Fibroblast of skin of abdomen (primary cell): ENCODE data around the gene GPR55.

Experiments used
- DNase-seq: peaks from one replicate; pipeline ENCODE4 v3.0.0-alpha.2; 2013

The GPR55 gene

DNA sequence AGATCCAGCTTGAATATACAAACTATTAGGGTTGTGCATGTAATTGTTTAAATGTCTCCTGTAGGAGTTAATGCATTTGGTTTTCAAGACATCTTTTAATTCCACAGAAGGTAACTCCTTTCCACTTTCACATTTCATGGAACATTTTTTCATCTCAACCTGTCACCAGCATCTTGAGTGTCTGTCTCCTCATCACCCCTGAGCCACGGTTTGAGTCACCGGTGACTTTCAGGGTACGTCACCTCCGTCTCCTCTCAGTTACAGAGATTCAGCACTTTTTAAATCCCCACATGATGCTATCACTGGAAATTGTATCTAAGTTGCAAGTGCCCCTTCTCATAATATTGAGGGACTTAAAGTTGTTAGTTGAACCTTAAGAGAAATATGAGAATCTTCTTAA lies 25.3 kb downstream of the GPR55 start:
- no peak for DNase-seq

DNA sequence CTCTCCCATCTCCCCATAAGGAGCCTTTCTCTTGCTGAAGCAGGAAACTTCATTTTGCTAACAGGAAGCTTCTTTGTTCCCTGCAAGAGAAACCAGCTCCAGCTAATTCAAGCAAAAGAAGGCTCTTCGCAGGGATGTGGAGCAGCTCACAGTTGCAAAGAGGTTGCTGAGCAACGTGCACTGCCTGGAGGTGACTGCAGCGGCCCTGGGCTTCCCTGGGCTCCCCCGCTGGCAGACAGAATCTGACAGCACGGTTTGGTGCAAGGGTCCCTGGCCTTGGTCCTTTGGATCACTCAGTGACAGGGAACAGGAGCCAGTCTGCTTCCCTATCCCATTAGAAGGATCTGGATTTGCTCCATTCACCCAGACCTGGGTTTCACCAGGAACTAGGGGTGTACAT lies 25.8 kb downstream of the GPR55 start:
- DNase-seq = no peak

DNA sequence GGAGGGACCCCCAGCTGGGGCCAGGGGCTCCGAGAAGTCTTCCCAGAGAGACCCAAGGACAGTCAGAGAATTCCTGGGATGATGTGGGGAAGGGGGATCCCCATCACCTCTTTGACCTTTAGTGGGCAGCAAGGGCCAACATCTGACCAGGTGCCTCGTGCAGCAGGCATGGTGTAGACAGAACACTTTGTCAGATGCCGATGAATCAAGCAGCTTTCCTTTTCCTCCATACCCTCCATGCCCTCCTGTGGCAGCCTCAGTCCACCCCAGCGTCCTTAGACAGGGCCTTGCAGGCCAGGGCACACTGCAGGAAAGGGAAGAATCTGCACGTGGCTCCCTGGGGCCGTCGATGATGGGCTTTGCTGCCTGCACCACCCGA lies 26.3 kb downstream of the GPR55 start:
- DNase-seq = no peak

DNA sequence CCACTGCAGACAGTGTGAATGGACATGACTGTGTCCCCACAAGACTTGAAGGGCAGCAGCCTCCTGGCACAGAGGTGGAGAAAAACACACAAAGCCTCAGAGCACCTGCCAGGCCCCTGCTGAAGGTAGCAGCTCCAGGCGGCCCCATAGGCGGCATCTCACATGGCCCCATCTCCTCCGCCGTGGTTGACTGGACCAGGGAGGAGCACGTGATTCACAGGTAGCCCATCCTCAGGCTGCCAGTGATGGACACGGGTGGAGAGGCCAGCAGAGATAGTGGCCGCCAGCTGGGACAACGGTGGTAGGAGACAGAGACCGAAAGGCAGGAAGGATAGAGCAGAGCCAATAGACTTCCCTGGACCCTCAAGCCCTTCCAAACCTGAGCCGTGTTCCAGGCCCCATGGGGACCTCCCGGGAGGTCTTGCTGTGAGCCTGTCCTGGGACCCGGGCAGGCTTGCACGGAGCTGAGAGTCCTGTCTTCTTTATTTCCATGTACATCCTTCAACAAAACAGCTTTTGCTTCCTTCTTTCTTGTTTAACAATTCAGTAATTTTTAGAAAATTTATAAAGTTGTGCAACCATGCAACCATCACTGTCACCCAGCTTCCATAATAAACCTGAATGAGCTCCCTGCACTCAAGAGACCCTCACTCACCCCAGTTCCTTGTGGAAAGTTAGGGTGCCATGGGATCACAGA lies 26.9 kb downstream of the GPR55 start:
- no peak for DNase-seq

DNA sequence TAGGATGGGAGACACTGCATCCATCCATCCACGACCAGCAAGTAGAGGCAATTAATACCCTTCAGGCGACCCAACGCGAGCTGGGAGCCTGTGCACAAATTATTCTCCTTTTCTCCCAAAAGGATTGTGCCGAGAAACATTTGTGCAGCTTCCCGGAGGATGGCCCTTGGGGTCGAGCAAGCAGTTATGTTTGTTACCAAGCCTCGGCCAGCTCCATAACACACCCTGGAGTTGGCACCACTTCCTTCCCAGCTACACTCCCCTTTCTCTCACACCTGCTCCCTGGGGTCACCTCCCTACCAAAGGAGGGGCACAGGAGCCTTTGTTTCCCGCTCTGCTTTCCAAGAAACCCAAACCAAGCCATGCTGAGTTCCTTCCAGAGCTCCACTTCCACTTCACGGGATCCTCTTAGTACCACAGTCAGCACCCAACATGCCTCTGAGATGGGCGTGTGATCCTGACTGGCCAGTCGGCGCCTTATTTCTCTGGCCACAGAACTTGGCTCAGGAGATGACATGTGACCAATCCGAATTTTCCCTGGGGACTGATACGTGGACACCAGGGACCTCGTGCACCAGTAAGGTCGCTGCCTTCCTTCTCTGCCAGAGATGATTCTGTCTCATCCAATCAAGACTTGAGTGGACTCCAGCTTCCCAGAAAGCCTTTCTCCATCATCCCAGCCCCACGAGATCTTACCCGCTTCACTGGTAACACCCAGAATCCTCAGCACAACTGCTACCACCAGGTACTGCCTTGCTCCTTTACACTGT lies 28.5 kb downstream of the GPR55 start:
- DNase-seq = no peak

DNA sequence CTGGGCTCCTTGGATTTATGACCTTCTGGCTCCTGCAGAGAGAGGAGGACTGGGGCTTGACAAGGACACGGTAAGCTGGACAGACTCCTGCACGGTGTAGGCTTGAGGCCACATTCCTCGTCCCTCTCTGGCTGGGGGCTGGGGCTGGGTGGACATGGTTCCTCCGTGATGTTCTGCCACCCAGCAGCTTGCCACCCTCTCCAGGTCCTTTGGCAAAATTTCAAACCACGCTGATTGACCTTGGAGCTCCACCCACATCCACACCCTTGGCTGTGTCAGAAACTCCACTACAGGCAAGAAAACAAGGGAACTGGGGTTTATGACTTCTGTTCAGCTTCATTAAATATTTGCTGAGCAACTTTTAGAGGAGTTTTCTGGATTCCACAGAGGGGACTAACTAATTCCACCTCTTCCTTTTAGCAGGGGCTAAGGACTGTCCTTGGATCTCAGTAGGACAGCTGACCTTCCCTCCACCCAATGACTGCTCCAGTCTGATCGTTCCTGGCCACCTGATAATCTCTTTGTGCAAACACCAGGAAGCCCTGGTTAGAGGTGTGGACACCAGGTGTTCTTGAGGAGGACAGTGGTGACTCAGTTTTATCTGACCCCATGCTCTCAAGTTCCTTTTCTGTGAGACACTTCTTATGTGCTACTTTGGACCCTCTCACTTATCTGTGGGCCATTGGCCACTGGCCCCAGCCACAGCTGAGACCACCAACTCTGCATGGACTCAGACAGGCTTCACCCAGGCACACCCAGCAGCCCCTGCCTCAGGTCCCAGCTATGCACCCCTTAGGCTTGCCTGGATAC lies 29.3 kb downstream of the GPR55 start:
- DNase-seq = no peak

DNA sequence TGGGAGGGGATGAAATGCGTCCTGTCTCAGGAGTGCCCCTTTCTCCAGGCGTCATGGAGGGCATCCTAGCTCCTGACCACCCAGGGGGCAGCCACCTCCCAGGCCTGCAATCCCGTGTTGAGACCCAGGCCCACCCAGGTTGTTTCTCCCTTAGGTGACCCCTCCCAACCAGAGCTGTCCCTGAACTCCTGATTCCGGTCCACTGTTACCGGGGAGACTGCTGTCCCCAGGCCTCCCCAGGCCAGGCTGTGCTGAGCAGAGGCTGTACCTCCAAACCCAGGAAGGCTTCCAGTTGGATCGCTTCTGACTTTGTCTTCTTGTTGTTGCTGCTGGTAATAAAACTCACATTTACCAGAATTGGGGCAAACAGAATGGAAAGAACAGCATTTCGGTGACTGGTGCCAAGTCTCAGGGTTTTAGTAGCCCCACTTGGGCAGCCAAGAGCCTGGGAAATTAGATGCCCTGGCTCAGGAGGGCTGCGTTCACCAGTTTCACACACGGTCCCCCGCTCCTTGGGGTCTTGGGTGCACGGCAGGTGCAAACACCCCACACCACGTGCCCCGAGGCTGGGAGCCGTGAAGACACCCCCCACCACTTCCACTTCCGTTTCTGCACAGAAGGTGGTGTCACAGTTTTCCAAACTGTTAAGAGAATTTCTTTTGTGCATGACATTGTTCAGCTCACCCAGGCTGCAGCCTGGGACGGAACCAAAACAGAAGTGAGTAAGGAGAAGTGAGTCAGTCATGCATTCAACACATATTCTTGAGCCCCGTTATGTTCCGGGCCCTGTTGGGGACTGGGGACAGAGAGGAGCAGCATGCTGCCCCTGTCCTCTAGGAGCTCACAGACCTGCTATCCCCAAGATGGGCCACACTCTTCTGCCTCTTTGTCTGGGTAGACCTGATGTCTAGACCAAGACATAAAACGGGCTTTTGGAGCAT lies 30.9 kb downstream of the GPR55 start:
- DNase-seq = no peak

DNA sequence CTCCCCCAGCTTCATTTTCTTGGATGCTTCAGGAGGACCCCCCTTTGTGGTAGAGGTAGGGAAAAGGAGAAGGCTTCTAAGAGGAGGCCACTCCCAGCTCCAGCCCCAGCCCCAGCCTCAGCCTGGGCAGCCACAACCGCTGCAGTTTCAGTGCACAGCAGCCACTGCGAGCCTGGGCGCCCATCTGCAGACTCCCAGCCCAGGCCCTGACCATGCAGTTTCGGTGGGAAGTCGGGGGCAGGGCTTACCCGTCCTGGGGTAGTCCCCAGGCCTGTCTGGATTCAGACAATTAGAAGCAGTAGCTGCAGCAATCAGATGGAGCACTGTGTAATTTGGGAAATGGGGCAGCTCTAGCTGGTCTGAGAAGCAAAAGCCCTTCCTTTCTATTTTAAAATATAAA lies 31.7 kb downstream of the GPR55 start:
- no peak for DNase-seq

DNA sequence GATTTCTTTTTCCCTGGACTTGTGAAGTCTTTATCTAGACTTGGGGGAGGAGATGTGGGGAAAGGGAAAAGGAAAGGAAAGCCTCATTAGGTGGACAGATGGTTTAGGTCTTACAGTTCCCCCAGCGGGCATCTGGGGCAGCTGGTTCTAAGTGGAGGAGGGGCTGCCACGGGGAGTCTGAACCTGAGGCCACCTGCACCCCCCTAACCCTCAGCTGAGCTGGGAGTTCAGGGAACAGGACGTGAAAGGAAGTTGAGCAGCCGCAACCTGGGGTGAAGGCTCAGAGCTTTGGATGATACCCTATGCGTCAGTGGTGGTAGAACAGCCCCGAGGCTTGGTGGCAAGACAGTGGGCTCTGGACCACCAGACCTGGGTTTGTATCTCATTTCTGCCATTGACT lies 33.5 kb downstream of the GPR55 start:
- DNase-seq = no peak

DNA sequence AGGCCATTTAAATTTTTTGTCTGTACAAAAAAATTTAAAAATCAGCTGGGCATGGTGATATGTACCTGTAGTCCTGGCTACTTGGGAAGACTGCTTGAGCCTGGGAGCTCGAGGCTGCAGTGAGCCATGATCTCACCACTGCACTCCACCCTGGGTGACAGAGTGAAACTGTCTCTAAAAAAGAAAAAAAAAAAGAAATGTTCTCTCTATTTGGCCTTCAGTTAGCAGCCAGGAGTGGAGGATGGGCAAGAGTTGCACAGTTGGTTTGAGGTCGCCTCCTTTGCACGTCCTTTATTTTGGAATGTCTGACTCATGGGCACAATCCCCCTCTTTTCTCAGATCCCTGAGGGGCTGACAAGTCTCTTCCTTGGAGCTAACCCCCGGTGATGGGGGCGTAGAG lies 34.0 kb downstream of the GPR55 start:
- no peak for DNase-seq

DNA sequence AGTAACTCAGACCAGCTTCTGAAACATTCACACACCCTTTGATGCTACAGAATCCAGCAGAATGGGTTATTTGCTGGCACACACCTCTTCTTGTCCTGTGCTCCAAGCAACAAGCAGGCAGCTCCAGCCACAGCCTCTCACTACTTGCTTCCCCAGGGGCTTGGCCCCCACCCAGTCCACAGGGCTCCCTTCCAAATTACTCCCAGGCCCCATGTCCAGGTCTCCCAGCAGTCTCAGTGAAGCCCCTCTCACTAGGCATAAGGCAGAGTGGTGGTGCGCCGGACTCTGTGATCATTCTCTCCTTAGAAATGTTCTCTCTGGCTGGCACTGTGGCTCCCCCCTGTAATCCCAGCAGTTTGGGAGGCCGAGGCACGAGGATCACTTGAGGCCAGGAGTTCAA lies 34.4 kb downstream of the GPR55 start:
- no peak for DNase-seq

DNA sequence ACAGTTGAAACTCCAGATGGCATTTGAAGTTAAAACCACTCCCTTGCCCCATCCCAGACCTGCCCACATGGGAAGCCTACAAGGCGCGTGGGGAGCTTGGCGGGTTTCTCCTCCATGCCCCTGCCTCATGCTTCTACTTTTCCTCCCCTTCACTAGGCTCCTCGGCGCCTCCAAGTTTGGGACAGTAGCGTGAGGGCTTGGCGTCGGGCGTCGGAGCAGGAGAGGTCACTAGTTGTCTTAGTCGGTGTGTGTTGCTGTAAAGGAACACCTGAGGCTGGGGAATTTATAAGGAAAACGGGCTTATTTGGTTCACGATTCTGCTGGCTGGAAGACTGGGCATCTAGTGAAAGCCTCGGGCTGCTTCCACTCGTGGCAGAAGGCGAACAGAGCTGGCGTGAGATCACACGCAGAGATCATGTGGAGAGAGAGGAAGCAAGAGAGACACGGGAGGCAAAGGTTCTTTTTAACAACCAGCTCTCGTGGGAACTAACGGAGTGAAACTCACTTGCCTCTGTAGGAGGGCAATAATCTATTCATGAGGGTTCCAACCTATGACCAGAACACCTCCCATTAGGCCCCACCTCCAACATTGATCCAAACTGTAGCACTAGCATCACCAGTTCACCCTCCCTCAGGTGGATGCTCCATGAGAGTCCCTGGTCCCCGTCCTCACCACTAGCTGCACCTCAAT lies 35.0 kb downstream of the GPR55 start:
- no peak for DNase-seq

DNA sequence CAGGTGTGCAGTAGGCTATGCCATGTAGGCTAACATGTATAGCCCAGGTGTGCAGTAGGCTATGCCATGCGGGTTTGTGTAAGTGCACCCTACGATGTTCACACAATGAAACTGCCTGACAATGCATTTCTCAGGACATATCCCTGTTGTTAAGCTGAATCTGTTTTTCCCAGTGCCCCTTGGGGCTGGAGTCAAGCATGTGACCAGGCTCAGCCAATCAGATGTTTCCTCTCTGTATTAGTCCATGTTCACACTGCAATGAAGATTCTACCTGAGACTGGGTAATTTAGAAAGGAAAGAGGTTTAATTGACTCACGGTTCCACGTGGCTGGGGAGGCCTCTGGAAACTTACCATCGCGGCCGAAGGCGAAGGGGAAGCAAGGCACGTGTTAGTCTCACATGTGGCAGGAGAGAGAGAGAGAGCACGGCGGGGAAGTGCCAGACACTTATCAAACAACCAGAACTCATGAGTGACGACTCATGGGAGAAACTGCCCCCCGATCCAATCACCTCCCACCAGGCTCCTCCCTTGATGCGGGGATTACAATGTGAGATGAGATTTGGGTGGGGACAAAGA lies 36.1 kb downstream of the GPR55 start:
- no peak for DNase-seq

DNA sequence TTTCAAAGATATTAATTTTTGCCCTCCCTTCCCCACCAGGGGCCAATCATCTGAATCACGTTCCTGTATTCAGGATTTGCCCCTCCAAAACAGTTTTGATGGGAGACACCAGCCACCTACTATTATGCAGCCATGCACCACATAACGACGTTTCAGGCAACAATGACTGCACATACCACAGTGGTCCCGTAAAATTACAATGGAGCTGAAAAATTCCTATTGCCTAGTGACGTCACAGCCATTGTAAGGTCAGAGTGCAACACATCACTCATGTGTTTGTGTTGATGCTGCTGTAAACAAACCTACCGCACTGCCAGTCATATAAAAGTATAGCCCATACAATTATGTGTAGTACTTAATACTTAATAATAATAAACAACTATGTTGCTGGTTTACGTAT lies 37.7 kb downstream of the GPR55 start:
- no peak for DNase-seq

DNA sequence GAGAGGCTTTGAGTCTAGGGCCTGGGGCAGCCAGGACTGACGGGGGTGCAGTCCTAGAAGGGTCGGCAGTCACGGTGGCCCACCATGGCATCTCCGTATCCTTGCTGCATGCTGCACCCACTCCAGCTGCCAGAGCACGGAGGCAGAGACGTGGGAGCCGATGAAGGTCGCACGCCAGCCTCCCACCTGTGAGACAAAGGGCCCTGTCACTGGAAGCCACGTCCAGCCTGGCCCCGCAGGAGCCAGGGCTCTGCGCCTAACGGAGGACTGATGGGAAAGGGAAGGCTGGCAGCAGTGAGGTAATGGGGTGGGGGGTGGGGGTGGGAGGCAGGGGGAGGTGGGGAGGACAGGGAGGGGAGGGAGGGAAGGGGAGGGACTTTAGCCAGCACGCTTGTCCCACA lies 38.4 kb downstream of the GPR55 start:
- DNase-seq = no peak

DNA sequence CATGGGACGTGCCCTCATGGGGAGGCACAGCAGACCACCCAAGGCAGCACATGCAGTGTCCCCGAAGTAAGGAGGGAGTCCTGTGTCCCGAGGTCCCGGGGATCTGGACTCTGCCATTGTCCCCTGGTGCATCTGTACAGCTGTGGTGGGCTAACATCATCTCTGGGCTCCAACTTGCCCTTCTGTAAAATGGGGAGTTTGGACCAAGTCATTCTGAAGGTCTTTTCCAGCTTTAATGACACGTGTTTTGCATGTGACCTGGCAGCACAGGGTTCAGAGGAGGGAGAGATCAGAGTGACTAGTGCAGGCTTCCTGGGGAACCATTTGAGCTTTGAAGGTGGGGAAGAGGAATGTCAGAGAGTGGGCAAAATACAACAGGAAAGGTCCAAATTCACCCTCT lies 38.8 kb downstream of the GPR55 start:
- no peak for DNase-seq

DNA sequence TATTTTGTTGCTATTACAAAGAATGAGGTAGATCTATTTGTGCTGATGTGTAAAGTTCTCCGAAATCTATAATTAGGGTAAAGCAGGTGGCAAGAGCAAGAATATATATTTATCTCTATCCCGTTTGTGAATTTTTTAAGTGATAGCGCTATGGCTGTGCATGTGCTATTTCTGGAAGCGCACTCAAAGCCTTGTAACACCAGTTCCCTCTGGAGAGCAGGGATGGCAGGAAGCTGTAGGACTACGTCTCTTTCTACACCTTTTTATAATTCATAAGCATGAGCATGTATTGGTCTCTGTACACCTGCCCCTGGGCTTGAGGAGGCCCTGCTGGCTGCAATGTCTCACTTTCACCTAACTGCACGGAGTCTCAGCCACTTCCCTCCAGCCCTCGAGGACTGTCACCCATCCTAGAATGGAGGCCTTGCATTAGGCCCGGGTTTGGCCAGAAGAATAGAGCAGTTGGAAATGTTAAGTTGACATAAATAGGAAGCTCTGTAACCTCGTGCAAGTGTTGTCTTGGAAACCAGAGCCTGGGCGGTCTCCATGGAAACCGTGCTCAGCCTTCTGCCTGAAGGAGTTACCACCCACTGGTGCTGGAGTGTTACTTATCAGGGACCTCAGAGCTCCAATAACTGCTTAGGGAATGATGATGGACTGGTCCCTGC lies 39.4 kb downstream of the GPR55 start:
- DNase-seq = no peak

DNA sequence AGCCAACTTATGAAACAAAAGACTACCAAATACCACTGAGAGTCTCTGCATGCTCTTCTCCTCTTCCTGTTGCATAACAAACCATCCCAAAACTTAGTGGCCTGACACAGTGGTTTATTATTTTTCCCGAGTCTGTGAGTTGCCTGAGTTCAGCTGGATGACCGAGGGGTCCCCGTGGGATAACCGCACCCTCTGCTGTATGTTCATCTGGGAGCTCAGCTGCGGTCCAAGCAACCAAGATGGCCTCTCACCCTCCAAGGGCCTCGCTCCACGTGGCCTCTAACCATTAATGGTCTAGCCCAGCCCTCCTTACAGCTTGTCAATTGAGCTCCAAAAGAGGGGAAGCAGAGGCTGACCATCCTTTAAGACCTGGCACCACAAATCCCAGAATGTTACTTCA lies 43.2 kb downstream of the GPR55 start:
- DNase-seq = no peak

DNA sequence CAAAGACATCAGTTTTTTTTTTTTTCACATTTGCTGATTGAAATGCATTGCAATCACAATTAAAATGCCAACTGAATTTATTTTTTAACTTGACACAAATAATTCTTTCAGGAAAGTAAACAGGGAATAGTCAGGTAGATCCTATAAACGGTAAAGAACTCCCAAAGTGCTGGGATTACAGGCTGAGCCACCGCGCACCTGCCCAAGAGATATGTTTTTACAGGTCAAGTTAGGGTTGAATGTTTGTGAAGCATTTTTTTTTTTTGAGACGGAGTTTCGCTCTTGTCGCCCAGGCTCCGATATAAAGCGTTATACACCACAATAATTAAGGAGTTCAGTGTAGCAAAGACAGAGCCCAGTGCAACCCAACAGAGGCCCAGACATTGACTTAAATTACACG lies 45.2 kb downstream of the GPR55 start:
- no peak for DNase-seq

DNA sequence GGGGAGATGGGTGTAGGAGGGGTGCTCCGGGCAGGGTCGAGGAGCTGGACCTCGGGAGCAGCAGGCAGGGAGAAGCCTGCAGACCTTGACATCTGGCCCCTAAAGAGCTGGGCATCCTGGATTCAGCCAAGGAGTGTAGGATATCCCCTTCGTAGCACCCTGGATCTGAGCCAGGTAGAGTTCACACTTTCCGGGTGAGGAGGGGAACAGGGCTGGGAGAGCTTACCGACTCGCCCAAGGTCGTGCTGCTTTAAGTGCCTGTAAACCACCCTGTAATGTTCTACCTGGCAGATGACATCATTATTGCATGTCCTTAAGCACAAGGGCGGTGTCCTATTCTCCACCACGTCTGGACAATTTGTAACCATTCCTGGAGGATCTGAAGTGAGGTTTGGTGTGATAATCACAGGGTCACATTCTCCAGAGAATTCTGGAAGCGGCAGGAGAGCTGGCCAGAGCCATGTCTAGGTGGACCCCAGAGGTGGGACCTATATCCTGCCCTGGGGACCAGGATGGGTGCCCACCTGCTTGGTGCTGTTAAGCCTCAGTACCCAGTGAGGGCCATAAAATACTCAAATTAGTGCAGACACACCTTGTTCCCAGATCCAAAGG lies 45.7 kb downstream of the GPR55 start:
- DNase-seq = no peak
